ENCODE measurements around the gene CAMKK2.
A peak's percentile ranks its signal among the peaks of the same experiment; 100 is the strongest.
"Not testable (repeated sequence)": the region's sequence is repeated elsewhere in the genome, so short reads cannot be mapped to it uniquely, and the experiment has no call there.

The CAMKK2 gene

DNA sequence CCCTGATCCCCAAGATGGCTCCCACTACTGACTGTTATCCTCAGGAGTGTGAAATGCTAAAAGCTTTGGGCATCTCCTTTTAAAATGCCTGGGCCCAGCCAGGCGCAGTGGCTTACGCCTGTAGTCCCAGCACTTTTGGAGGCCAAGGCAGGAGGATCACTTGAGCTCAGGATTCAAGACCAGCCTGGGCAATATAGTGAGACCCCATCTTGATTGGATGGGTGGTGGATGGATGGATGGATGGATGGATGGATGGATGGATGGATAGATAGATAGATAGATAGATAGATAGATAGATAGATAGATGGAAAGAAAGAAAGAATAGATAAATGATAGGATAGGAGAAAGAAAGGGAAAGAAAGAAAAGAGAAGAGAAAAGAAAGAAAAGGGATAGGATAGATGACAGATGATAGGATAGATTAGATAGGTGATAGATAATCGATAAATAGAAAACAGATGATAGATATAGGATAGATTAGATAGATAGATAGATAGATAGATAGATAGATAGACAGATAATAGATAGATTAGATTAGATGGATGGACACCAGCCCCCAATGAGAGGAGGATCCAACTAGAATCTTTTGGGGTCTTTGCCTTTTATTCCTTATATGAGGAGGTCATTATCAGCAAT, 77.0 kb downstream of the CAMKK2 start:
- DNase-seq = no peak

GRCh38 chr12:121218588-121219352, 77.7 kb downstream of the CAMKK2 start:
- DNase-seq = no peak

DNA sequence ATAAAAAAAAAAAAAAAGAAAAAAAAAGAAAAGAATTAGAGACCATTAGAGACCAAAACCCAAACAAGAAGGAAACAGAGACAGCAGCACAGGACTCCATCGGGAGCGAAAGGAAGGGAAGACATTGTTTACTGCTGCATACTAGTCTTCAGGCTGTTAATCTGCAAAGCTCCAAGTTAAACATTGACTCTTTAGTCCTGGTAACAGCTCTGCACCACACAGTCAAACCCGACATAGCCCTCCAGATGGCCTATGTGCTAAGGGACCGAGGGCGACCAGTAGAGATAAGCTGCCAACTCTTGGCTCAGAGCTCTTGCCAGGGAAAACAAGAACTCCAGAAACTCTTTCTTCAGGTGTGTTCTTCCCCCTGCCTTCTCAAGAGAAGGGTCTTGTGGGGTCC, 78.7 kb downstream of the CAMKK2 start:
- no peak for DNase-seq

- DNase-seq = no peak
These were observed 79.4 kb downstream of the CAMKK2 start for GRCh38 chr12:121217063-121217462.

DNA sequence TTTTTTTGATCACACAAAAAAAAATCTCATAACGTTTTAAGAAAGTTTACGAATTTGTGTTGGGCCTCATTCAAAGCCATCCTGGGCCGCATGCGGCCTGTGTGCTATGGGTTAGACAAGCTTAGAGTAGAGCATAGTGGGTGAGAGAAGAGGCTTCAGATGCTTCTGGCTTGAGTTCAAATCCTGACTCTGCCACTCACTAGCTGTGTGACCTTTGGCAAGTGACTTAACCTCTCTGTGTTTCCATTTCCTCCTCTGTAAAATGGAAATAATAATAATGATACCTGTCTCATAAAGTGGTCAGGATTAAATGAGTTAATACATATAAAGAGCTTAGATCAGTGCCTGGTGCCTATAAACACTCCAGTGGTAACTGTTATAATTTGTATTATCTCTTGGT, 80.4 kb downstream of the CAMKK2 start:
- no peak for DNase-seq

DNA sequence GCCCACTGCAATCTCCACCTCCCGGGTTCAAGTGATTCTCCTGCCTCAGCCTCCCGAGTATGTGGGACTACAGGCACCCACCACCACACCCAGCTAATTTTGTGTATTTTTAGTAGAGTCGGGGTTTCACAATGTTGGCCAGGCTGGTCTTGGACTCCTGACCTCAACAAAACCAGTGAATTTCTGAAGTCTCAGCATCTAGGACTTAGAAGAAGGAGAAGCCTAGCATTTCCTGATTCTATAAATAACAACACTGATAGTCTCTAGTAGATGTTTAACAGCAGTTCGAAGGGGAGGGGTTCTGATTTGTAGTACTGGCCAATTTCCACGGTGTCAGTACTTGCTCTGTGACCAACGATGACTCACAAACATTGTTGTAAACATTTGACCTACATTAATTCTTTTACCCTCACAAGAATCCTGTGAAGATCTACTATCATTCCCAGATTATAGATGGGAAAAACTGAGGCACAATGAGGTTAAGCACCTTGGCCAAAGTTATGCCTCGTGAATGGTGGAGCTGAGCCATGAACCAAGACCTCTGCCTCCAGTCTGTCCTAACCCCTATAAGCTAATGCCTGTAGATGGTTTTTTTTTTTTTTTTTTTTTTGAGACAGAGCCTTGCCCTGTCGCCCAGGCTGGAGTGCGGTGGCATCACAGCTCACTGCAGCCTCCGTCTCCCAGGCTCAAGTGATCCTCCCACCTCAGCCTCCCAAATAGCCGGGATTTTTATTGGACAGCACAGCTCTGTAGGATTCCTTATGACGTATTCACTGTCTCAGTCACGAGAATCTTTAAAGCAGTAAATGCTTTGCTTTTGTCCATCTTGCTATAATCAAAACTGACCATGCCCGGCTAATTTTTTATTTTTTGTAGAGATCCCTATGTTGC, 81.4 kb downstream of the CAMKK2 start:
- peak; percentile 21 for DNase-seq

DNA sequence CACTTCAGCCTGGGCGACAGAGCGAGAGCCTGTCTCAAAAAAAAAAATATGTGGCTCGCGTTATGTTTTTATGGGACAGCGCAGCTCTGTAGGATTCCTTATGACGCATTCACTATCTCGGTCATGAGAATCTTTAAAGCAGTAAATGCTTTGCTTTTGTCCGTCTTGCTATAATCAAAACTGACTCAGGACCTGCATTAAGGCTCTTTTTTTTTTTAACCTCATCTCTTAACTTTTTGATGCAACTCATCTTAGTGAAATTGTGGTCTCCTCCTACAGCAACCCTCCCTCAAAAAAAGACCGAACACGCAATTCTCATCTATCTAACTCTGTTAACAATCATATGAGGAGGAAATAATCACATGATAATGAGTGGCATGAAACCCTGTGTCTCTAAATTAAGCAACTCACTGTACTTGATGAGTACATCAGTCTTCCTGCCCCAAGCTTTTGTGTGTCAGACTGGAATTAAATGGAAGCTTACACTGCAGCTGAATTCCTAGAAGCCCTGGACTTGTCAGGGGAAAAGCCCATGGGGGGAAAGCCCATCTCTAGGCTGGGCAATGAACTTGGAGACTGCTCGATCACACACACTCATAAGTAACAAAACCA, 82.2 kb downstream of the CAMKK2 start:
- DNase-seq = peak; percentile 40

- DNase-seq = no peak
These were observed 83.6 kb downstream of the CAMKK2 start for GRCh38 chr12:121212875-121213274.

DNA sequence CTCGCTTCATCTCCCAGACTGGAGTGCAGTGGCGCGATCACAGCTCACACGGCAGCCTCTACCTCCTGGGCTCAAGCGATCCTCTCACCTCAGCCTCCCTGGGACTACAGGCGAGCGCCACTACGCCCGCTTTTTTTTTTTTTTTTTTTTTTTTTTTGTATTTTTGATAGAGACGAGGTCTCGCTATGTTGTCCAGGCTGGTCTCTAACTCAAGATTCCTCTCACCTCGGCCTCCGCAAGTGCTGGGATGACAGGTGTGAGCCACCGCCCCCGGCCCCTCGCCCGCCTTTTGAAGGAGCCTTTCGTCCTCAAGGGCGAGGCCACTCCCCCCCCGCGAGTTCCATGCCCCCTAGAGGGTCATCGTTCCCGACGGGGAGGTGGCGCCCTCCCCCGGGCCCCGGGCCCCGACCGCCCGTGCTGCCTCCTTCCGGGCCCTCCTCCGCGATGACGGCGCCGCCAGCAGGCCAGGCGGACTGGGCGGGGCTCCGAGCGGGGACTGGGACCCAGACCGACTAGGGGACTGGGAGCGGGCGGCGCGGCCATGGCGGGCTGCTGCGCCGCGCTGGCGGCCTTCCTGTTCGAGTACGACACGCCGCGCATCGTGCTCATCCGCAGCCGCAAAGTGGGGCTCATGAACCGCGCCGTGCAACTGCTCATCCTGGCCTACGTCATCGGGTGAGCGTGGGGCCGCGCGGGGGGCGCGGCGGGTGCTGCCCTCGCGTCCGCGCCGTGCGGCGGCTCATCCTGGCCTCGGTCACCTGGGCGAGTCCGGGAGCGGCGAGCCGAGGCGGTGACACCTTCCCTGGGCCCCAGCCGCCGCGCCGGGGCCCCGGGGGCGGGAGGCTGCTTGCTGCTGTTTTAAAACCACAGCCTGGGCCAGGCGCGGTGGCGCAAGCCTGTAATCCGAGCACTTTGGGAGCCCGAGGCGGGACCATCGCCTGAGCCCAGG, 86.6 kb downstream of the CAMKK2 start, which contains the start of gene P2RX4:
Gene P2RX4, plus strand, starts transcription at position 506 of the 949 bp plus-strand sequence. Its CDS starts 36 bp downstream, at position 542.
- peak; percentile 91 for DNase-seq

DNA sequence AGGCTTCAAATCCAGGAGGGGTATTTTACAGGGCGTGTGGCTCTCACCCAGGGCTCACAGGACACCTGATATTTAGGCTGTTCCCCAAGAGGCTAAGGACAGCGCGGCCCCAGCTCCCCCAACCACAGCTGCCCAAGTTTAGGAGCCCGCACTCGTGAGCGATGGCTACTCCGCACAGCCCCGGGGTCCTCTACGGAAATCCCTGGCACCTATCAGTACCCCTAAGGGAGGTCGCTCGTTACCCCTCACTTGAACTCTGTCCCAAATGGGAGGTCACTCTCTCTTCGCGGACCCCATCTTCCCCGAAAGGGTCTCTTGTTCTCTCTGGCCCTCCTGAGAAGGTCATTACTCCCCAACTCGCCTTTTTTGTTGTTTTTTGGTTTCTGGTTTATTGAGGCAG, 87.3 kb downstream of the CAMKK2 start:
- no peak for DNase-seq

GRCh38 chr12:121208571-121208970, 87.9 kb downstream of the CAMKK2 start:
- not testable (repeated sequence) for DNase-seq

DNA sequence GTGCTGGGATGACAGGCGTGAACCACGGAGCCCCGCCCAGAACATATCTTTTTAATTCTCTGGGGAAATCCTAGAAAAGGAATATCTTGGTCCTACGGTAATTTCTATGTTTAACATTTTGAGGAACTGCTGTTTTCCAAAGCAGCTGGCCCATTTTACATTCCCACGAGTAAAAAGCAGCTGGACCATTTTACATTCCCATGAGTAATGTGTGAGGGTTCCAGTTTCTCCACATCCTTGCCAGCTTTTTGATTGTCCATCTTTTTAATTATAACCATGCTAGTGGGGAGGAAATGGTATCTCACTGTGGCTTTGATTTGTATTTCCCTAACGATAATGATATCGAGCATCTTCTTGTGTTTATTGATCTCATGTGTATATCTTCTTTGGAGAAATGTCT, 91.0 kb downstream of the CAMKK2 start:
- DNase-seq = no peak

- no peak for DNase-seq
These were observed 93.0 kb downstream of the CAMKK2 start for GRCh38 chr12:121203482-121203881.

DNA sequence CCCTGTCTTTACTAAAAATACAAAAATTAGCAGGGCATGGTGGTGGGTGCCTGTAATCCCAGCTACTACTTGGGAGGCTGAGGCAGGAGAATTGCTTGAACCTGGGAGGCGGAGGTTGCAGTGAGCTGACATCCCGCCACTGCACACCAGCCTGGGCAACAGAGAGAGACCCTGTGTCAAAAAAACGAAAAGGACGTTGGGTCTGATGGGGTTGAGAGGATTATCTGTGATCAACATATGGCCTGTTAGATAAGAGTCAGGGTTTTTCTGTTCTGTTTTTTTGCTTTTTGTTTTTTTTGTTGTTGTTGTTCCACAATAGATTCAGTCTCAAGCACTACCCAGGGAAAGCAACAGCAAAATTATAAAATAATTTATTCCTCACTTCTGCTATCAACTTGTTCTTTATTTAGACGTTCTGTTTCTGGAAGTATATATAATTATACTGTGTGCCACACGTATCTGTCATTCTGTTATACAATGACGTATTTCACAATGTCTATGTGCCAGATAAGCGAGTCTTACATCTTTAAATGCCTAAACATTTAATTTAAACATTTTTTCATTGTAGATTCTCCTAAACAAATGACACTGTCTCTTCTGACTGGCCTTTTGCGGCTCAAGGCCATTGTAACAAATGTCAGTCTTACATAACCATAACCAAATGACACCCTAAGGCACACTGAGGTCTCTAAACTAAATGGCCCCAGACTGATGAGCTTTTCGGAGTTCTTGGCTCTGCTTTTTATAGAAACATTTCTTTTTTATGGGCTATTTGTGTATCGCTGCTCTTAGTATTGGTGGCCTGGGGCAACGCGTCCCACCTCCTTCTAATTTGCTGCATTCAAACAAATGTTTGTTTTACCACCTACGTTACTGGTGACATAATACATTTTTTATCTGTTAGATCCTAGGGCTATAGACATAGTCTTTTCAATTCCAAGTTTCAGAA, 93.8 kb downstream of the CAMKK2 start:
- no peak for DNase-seq

GRCh38 chr12:121201140-121201539, 95.4 kb downstream of the CAMKK2 start:
- not testable (repeated sequence) for DNase-seq

- no peak for DNase-seq
These were observed 97.6 kb downstream of the CAMKK2 start for GRCh38 chr12:121198949-121199348.

GRCh38 chr12:121196902-121197301, 99.6 kb downstream of the CAMKK2 start:
- DNase-seq = peak; percentile 25

GRCh38 chr12:121191151-121191550, 105.4 kb downstream of the CAMKK2 start:
- no peak for DNase-seq

DNA sequence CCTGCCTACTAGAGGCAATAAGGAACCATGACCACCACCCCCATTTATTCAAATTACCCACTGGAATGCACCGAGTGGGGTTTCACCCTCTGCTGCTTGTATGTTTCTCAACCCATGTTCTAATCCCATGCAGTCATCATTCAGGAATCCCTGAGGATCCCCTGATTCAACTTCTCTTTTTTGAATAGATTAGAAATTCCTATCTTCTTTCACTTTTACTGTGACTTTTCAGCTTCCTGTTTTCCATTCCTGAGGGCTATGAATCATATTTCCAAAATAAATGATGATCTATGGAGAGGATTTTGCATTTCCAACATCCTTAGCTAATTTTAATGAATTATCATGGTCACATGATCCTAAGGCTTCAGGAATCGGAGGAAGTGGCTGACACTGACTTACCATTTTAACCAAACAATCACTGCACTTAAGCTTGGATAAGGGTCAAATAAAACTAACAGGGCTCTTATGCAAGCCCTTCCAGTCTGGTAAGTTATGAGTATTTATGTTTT, 105.9 kb downstream of the CAMKK2 start:
- DNase-seq = peak; percentile 8

GRCh38 chr12:121189619-121190155, 106.8 kb downstream of the CAMKK2 start:
- DNase-seq = no peak

Measured in CD4-positive, alpha-beta T cell treated with Interleukin-21 for 1 hour (primary cell).